HG03196 (cell line): Measurements from ENCODE around the gene MTMR12.
"Not testable (repeated sequence)": the region's sequence is repeated elsewhere in the genome, so short reads cannot be mapped to it uniquely, and the experiment has no call there.

Source experiments
- ATAC-seq: cut with Tn5 transposase; IDR thresholded peaks from one replicate; pipeline ENCODE4 v1.9.1; 2021; ENCODE audit not compliant: unreplicated experiment

MTMR12 gene

GRCh38 chr5:32325062-32325461, 12.3 kb upstream of the MTMR12 start:
- ATAC-seq: peak; percentile 54

GRCh38 chr5:32323741-32324140, 11.0 kb upstream of the MTMR12 start:
- no peak for ATAC-seq

GRCh38 chr5:32322882-32323281, 10.1 kb upstream of the MTMR12 start:
- no peak for ATAC-seq

- ATAC-seq: not testable (repeated sequence)
These were observed 9.0 kb upstream of the MTMR12 start for GRCh38 chr5:32321787-32322186.

GRCh38 chr5:32320576-32320975, 7.8 kb upstream of the MTMR12 start:
- ATAC-seq: no peak

- no peak for ATAC-seq
These were observed 7.3 kb upstream of the MTMR12 start for GRCh38 chr5:32319926-32320543.

- ATAC-seq: no peak
These were observed 6.7 kb upstream of the MTMR12 start for GRCh38 chr5:32319392-32319791.

- no peak for ATAC-seq
These were observed 4.3 kb upstream of the MTMR12 start for GRCh38 chr5:32317041-32317440.

- no peak for ATAC-seq
These were observed 2.7 kb upstream of the MTMR12 start for GRCh38 chr5:32315221-32316014.

- ATAC-seq: no peak
These were observed 1.9 kb upstream of the MTMR12 start for GRCh38 chr5:32314658-32315057.

- ATAC-seq: not testable (repeated sequence)
These were observed 1.4 kb upstream of the MTMR12 start for GRCh38 chr5:32314152-32314488.

GRCh38 chr5:32312197-32312594, 543 bp downstream of the MTMR12 start:
- ATAC-seq: peak; percentile 18

GRCh38 chr5:32311404-32312196, 1.1 kb downstream of the MTMR12 start:
- no peak for ATAC-seq

- no peak for ATAC-seq
These were observed 3.0 kb downstream of the MTMR12 start for GRCh38 chr5:32309761-32310160.

- no peak for ATAC-seq
These were observed 3.8 kb downstream of the MTMR12 start for GRCh38 chr5:32308946-32309345.

- ATAC-seq: no peak
These were observed 5.0 kb downstream of the MTMR12 start for GRCh38 chr5:32307769-32308194.

GRCh38 chr5:32304622-32305021, 8.1 kb downstream of the MTMR12 start:
- no peak for ATAC-seq

- ATAC-seq: no peak
These were observed 9.0 kb downstream of the MTMR12 start for GRCh38 chr5:32303755-32304120.

GRCh38 chr5:32302835-32303754, 9.6 kb downstream of the MTMR12 start:
- ATAC-seq: no peak

- ATAC-seq: no peak
These were observed 10.8 kb downstream of the MTMR12 start for GRCh38 chr5:32301891-32302290.
